HCT116 (cell line): ENCODE results near the gene S100A7A. TPM values are rescaled to one million over a fixed set of nuclear protein-coding genes. Genes with fewer than 3 reads are reported as not detected.

Experiments
- ATAC-seq: fragments of 200-7000 bp; cut with Tn5 transposase; 2 replicates; pipeline ENCODE4 v1.9.1; 2020; ENCODE audit warnings: mild to moderate bottlenecking, moderate library complexity
- BruUV-seq: library from RNA; stranded (reverse); fragments of 400-500 nt; replicated peaks from 2 replicates; lab custom pipeline; 2021; lab: Mats Ljungman, UMichigan
- CTCF ChIA-PET: fragments of 300-600 bp; sonication (Branson Sonifier 250); formaldehyde crosslinking; loops from one replicate; lab custom pipeline; 2021; ENCODE audit warnings: antibody characterized with exemption; lab: Charles Lee
- POLR2A ChIA-PET: fragments of 300-600, 350-600 bp; sonication (Branson Sonifier 250); formaldehyde crosslinking; loops from one replicate; lab custom pipeline; 2021; ENCODE audit warnings: antibody characterized with exemption; lab: Charles Lee
- RAD21 ChIA-PET, 2 experiments: fragments of 300-600 bp; sonication (Branson Sonifier 250); formaldehyde crosslinking; loops; one replicate each; lab custom pipeline; 2023; ENCODE audit warnings: low total read pairs in 2 of 2; ENCODE audit not compliant: uncharacterized antibody in 2 of 2, unreplicated experiment in 2 of 2, low non-redundant PET in 1 of 2; lab: Charles Lee
- DNase-seq: peaks from one replicate; pipeline ENCODE4 v3.0.0-alpha.2; 2010; ENCODE audit warnings: low read depth, low spot score
- H2AFZ ChIP-seq: fragments of 200-600 bp; shearing (Covaris generic), sonication (generic); 2 replicates; pipeline ENCODE4 v1.6.1; 2017; ENCODE audit warnings: low read depth, mixed run types, mixed read lengths, antibody characterized with exemption, low read length; ENCODE audit not compliant: poor library complexity, severe bottlenecking
- H3K27ac ChIP-seq: 2 replicates; pipeline ENCODE4 v1.5.1; 2012; ENCODE audit warnings: low read depth, low read length
- H3K27me3 ChIP-seq: fragments of 200-600 bp; sonication (generic); 2 replicates; pipeline ENCODE4 v1.6.1; 2016; ENCODE audit warnings: mixed run types, low read length, mixed read lengths; ENCODE audit not compliant: insufficient read depth
- H3K36me3 ChIP-seq, 2 experiments: fragments of 200-500 bp in 1 of 2; fragments of 200-600 bp in 1 of 2; sonication (Bioruptor generic) in 1 of 2; sonication (generic) in 1 of 2; 2 replicates each; pipeline versions ENCODE4 v1.5.1 to v1.6.1; 2014 to 2016; ENCODE audit warnings: low read length in 2 of 2, inconsistent platforms in 1 of 2, mixed read lengths in 1 of 2, mixed run types in 1 of 2; ENCODE audit not compliant: insufficient read depth in 2 of 2, control insufficient read depth in 1 of 2
- H3K4me1 ChIP-seq, 2 experiments: fragments of 200-600 bp in 1 of 2; sonication (generic) in 1 of 2; 2 replicates each; pipeline versions ENCODE4 v1.5.1 to v1.6.1; 2012 to 2017; ENCODE audit warnings: low read length in 2 of 2, inconsistent platforms in 1 of 2, mild to moderate bottlenecking in 1 of 2, mixed read lengths in 1 of 2, mixed run types in 1 of 2, moderate library complexity in 1 of 2; ENCODE audit not compliant: insufficient read depth in 2 of 2, control insufficient read depth in 1 of 2
- H3K4me2 ChIP-seq: fragments of 200-600 bp; sonication (generic); 2 replicates; pipeline ENCODE4 v1.6.1; 2017; ENCODE audit warnings: mixed run types, low read length, mixed read lengths
- H3K4me3 ChIP-seq, 2 experiments: fragments of 200-600 bp in 1 of 2; sonication (generic) in 1 of 2; replicated peaks in 1 of 2; 2 replicates each; pipeline ENCODE4 v1.5.1; 2011 to 2016; ENCODE audit warnings: low read length in 2 of 2, control low read depth in 1 of 2, low read depth in 1 of 2, mild to moderate bottlenecking in 1 of 2, mixed read lengths in 1 of 2, mixed run types in 1 of 2
- H3K79me2 ChIP-seq: fragments of 200-600 bp; sonication (generic); 2 replicates; pipeline ENCODE4 v1.6.1; 2017; ENCODE audit warnings: mild to moderate bottlenecking, mixed run types, low read length, moderate library complexity, mixed read lengths; ENCODE audit not compliant: insufficient read depth
- H3K9ac ChIP-seq: fragments of 200-600 bp; sonication (generic); 2 replicates; pipeline ENCODE4 v1.6.1; 2016; ENCODE audit warnings: low read length, mixed read lengths
- H3K9me2 ChIP-seq: fragments of 200-600 bp; sonication (generic), shearing (Covaris generic); 2 replicates; pipeline ENCODE4 v1.6.1; 2017; ENCODE audit warnings: mixed run types, mild to moderate bottlenecking, moderate library complexity; ENCODE audit not compliant: insufficient read depth
- H3K9me3 ChIP-seq, 2 experiments: fragments of 200-500 bp in 1 of 2; fragments of 200-600 bp in 1 of 2; sonication (Bioruptor generic) in 1 of 2; sonication (generic) in 1 of 2; 2 replicates each; pipeline ENCODE4 v1.6.1; 2014 to 2017; ENCODE audit warnings: low read length in 2 of 2, mixed read lengths in 2 of 2, inconsistent platforms in 1 of 2, low read depth in 1 of 2, mild to moderate bottlenecking in 1 of 2, mixed run types in 1 of 2, moderate library complexity in 1 of 2; ENCODE audit not compliant: control insufficient read depth in 1 of 2, insufficient read depth in 1 of 2
- H4K20me1 ChIP-seq: fragments of 200-600 bp; sonication (generic), shearing (Covaris generic); 2 replicates; pipeline ENCODE4 v1.6.1; 2017; ENCODE audit warnings: mixed run types, mild to moderate bottlenecking, moderate library complexity; ENCODE audit not compliant: insufficient read depth
- CEBPB ChIP-seq: IDR thresholded peaks from 2 replicates; pipeline ENCODE4 v1.6.1; 2012; ENCODE audit warnings: low read depth
- EGR1 ChIP-seq: IDR thresholded peaks from 2 replicates; pipeline ENCODE4 v1.6.1; 2012; ENCODE audit warnings: low read depth
- EZH2 ChIP-seq: fragments of 200-600 bp; sonication (generic); IDR thresholded peaks from 2 replicates; pipeline ENCODE4 v1.6.1; 2017; ENCODE audit warnings: antibody characterized with exemption, mixed run types
- FOSL1 ChIP-seq: IDR thresholded peaks from 2 replicates; pipeline ENCODE4 v1.6.1; 2012; ENCODE audit warnings: low read depth
- JUND ChIP-seq: IDR thresholded peaks from 2 replicates; pipeline ENCODE4 v1.6.1; 2012
- POLR2A ChIP-seq: IDR thresholded peaks from 2 replicates; pipeline ENCODE4 v1.7.0; 2011; ENCODE audit warnings: borderline replicate concordance; ENCODE audit not compliant: insufficient read depth, insufficient read length; ENCODE audit errors: extremely low read depth
- POLR2AphosphoS5 ChIP-seq: IDR thresholded peaks from 2 replicates; pipeline ENCODE4 v1.6.1; 2011; ENCODE audit warnings: mild to moderate bottlenecking, low read depth, low read length, moderate library complexity
- RAD21 ChIP-seq: IDR thresholded peaks from 2 replicates; pipeline ENCODE4 v1.6.1; 2012; ENCODE audit warnings: low read depth, mild to moderate bottlenecking
- SRF ChIP-seq: IDR thresholded peaks from 2 replicates; pipeline ENCODE4 v1.6.1; 2012; ENCODE audit warnings: low read depth
- TCF7L2 ChIP-seq: IDR thresholded peaks from 2 replicates; pipeline ENCODE4 v1.7.0; 2011; ENCODE audit warnings: borderline replicate concordance, inconsistent platforms; ENCODE audit not compliant: insufficient read depth, insufficient read length; ENCODE audit errors: extremely low read depth
- YY1 ChIP-seq: IDR thresholded peaks from 2 replicates; pipeline ENCODE4 v1.6.1; 2011; ENCODE audit warnings: low read length, low read depth, moderate library complexity, mild to moderate bottlenecking; ENCODE audit not compliant: insufficient replicate concordance; ENCODE audit errors: extremely low read depth
- ZFX ChIP-seq: fragments of 450-650 bp; IDR thresholded peaks from 2 replicates; pipeline ENCODE4 v1.6.1; 2017
- intact Hi-C: fragments of 100-400 bp; cut with micrococcal nuclease; formaldehyde crosslinking; loops from 2 replicates; pipeline ENCODE4 v1.10.0; 2022
- total RNA-seq: library from RNA; stranded (reverse); gene quantifications from one replicate; pipeline ENCODE4 v1.2.1, GENCODE V29; 2021; ENCODE audit not compliant: unreplicated experiment
- TF ChIP-seq, protein P1 (sequence below): IDR thresholded peaks from 2 replicates; pipeline ENCODE4 v1.6.1; 2012; ENCODE audit warnings: low read depth
- TF ChIP-seq, protein P2 (sequence below), 3 experiments: fragments of 200-600 bp in 1 of 3; sonication (generic) in 1 of 3; IDR thresholded peaks in 2 of 3; conservative IDR thresholded peaks in 1 of 3; 2 replicates each; pipeline ENCODE4 v1.5.1; 2012 to 2017; ENCODE audit warnings: low read depth in 2 of 3, low read length in 2 of 3, antibody characterized with exemption in 1 of 3, borderline replicate concordance in 1 of 3, control low read depth in 1 of 3, mild to moderate bottlenecking in 1 of 3, mixed read lengths in 1 of 3, mixed run types in 1 of 3, moderate library complexity in 1 of 3; ENCODE audit not compliant: insufficient read depth in 1 of 3
- TF ChIP-seq, protein P3 (sequence below): IDR thresholded peaks from 2 replicates; pipeline ENCODE4 v1.6.1; 2011; ENCODE audit warnings: mild to moderate bottlenecking, low read length, moderate library complexity; ENCODE audit not compliant: insufficient replicate concordance; ENCODE audit errors: extremely low read depth

S100A7A gene
- total RNA-seq, 1 experiment from 2014 or later: not detected

DNA sequence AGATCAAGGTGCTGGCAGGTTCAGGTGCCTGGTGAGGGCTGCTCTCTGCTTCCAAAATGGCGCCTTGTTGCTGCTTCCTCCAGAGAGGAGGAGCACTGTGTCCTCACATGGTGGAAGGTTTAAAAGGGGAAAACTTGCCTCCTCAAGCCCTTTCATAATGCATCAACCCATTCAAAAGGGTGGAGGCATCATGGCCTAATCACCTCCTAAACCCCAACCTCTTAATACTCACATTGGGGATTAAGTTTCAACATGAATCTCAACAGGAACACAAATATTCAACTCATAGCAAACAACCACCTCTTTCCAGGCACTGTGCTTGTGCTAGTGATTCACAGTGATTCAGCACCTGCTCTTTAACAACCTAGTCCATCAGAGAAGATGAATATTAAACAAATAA lies 45.1 kb upstream of the S100A7A start:
- no TSS peak for BruUV-seq
- ATAC-seq (no peak), DNase-seq (no peak)
- intact Hi-C loops: no loop called here
- RAD21 ChIA-PET: no interaction called here
- H3K4me3 ChIP-seq: no peak overlapping the region
- H3K4me1 ChIP-seq: no peaks in the 10 kb centered on the region
- no peaks in the 10 kb centered on the region for H3K9me3 ChIP-seq
- no peaks in the 10 kb centered on the region for H3K9me2 ChIP-seq
- H3K27ac ChIP-seq: no peak overlapping the region
- H3K79me2 ChIP-seq: no peaks in the 10 kb centered on the region
- H2AFZ ChIP-seq: no peak overlapping the region
- no peaks in the 10 kb centered on the region for H4K20me1 ChIP-seq
- TF ChIP-seq, protein P1, sequence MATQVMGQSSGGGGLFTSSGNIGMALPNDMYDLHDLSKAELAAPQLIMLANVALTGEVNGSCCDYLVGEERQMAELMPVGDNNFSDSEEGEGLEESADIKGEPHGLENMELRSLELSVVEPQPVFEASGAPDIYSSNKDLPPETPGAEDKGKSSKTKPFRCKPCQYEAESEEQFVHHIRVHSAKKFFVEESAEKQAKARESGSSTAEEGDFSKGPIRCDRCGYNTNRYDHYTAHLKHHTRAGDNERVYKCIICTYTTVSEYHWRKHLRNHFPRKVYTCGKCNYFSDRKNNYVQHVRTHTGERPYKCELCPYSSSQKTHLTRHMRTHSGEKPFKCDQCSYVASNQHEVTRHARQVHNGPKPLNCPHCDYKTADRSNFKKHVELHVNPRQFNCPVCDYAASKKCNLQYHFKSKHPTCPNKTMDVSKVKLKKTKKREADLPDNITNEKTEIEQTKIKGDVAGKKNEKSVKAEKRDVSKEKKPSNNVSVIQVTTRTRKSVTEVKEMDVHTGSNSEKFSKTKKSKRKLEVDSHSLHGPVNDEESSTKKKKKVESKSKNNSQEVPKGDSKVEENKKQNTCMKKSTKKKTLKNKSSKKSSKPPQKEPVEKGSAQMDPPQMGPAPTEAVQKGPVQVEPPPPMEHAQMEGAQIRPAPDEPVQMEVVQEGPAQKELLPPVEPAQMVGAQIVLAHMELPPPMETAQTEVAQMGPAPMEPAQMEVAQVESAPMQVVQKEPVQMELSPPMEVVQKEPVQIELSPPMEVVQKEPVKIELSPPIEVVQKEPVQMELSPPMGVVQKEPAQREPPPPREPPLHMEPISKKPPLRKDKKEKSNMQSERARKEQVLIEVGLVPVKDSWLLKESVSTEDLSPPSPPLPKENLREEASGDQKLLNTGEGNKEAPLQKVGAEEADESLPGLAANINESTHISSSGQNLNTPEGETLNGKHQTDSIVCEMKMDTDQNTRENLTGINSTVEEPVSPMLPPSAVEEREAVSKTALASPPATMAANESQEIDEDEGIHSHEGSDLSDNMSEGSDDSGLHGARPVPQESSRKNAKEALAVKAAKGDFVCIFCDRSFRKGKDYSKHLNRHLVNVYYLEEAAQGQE: no peak
- no peak for TF ChIP-seq CEBPB
- TF ChIP-seq, protein P2, sequence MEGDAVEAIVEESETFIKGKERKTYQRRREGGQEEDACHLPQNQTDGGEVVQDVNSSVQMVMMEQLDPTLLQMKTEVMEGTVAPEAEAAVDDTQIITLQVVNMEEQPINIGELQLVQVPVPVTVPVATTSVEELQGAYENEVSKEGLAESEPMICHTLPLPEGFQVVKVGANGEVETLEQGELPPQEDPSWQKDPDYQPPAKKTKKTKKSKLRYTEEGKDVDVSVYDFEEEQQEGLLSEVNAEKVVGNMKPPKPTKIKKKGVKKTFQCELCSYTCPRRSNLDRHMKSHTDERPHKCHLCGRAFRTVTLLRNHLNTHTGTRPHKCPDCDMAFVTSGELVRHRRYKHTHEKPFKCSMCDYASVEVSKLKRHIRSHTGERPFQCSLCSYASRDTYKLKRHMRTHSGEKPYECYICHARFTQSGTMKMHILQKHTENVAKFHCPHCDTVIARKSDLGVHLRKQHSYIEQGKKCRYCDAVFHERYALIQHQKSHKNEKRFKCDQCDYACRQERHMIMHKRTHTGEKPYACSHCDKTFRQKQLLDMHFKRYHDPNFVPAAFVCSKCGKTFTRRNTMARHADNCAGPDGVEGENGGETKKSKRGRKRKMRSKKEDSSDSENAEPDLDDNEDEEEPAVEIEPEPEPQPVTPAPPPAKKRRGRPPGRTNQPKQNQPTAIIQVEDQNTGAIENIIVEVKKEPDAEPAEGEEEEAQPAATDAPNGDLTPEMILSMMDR (IDR thresholded peaks at IDR 0.05 in 2 of 3, conservative IDR thresholded peaks at IDR 0.05 in 1 of 3; ENCODE audit: borderline replicate concordance in 1 of 3, insufficient read depth in 1 of 3, low read depth in 2 of 3, low read length in 2 of 3): no peak
- TF ChIP-seq POLR2AphosphoS5: no peak
- no peak for TF ChIP-seq SRF
- TF ChIP-seq, protein P3, sequence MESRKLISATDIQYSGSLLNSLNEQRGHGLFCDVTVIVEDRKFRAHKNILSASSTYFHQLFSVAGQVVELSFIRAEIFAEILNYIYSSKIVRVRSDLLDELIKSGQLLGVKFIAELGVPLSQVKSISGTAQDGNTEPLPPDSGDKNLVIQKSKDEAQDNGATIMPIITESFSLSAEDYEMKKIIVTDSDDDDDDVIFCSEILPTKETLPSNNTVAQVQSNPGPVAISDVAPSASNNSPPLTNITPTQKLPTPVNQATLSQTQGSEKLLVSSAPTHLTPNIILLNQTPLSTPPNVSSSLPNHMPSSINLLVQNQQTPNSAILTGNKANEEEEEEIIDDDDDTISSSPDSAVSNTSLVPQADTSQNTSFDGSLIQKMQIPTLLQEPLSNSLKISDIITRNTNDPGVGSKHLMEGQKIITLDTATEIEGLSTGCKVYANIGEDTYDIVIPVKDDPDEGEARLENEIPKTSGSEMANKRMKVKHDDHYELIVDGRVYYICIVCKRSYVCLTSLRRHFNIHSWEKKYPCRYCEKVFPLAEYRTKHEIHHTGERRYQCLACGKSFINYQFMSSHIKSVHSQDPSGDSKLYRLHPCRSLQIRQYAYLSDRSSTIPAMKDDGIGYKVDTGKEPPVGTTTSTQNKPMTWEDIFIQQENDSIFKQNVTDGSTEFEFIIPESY: no peak
- no peak for TF ChIP-seq FOSL1
- TF ChIP-seq ZFX: no peak
- TF ChIP-seq JUND: no peak
- no peak for TF ChIP-seq EGR1
- no peak for TF ChIP-seq POLR2A
- TF ChIP-seq YY1: no peak
- TF ChIP-seq TCF7L2: no peak
- TF ChIP-seq EZH2: no peak
- TF ChIP-seq RAD21: no peak
- H3K27me3 ChIP-seq: peaks cover 26% of the 10 kb centered on the region
- POLR2A ChIA-PET: no interaction called here
- H3K4me2 ChIP-seq: no peak overlapping the region
- CTCF ChIA-PET: no interaction called here
- no peak overlapping the region for H3K9ac ChIP-seq
- no peaks in the 10 kb centered on the region for H3K36me3 ChIP-seq
